HEK293 (cell line): ENCODE data around the gene RGS14.
"Not testable (repeated sequence)": the region's sequence is repeated elsewhere in the genome, so short reads cannot be mapped to it uniquely, and the experiment has no call there.

Source experiments
- CTCF ChIA-PET: fragments of 350-600 bp; formaldehyde crosslinking; extraction: SDS; loops from one replicate; lab custom pipeline; 2021; ENCODE audit warnings: antibody characterized with exemption; lab: Yijun Ruan, JAX
- POLR2A ChIA-PET: fragments of 300-600 bp; formaldehyde crosslinking; extraction: SDS; loops from one replicate; lab custom pipeline; 2020; ENCODE audit warnings: antibody characterized with exemption, inconsistent platforms; lab: Yijun Ruan, JAX
- H3K27ac ChIP-seq: fragments of 200-500 bp; sonication (Bioruptor generic); 2 replicates; pipeline ENCODE4 v1.5.1; 2014; ENCODE audit warnings: low read depth, low read length, control low read depth, inconsistent platforms; ENCODE audit errors: extremely low read depth
- H3K36me3 ChIP-seq, 2 experiments: fragments of 200-500 bp in 1 of 2; sonication (Bioruptor generic) in 1 of 2; 1 replicate in 1 of 2; 2 replicates in 1 of 2; pipeline ENCODE4 v1.5.1; 2014 to 2017; ENCODE audit warnings: inconsistent platforms in 2 of 2, low read length in 2 of 2; ENCODE audit not compliant: control insufficient read depth in 2 of 2, insufficient read depth in 1 of 2
- H3K4me1 ChIP-seq: fragments of 200-500 bp; sonication (Bioruptor generic); 2 replicates; pipeline ENCODE4 v1.5.1; 2014; ENCODE audit warnings: mild to moderate bottlenecking, low read length, inconsistent platforms; ENCODE audit not compliant: control insufficient read depth, insufficient read depth
- H3K4me3 ChIP-seq: 2 replicates; pipeline ENCODE4 v1.5.1; 2011; ENCODE audit warnings: low read depth, mild to moderate bottlenecking, control low read depth, low read length, moderate library complexity
- H3K9me3 ChIP-seq: fragments of 200-500 bp; sonication (Bioruptor generic); 2 replicates; pipeline ENCODE4 v1.5.1; 2014; ENCODE audit warnings: low read depth, low read length, inconsistent platforms; ENCODE audit not compliant: control insufficient read depth, insufficient read depth
- OSR2 ChIP-seq: fragments of 450-650 bp; formaldehyde crosslinking; IDR thresholded peaks from 2 replicates; pipeline ENCODE4 v1.5.1; 2016; ENCODE audit warnings: missing biosample characterization, missing genetic modification characterization
- PATZ1 ChIP-seq: fragments of 450-650 bp; formaldehyde crosslinking; IDR thresholded peaks from 2 replicates; pipeline ENCODE4 v1.5.1; 2016; ENCODE audit warnings: missing biosample characterization, missing genetic modification characterization
- PRDM2 ChIP-seq: fragments of 450-650 bp; formaldehyde crosslinking; IDR thresholded peaks from 2 replicates; pipeline ENCODE4 v1.5.1; 2016; ENCODE audit warnings: missing biosample characterization, missing genetic modification characterization, borderline replicate concordance
- TRIM28 ChIP-seq: IDR thresholded peaks from 2 replicates; pipeline ENCODE4 v1.6.1; 2011; ENCODE audit warnings: low read length, control low read depth, borderline replicate concordance
- ZBTB11 ChIP-seq: fragments of 450-650 bp; formaldehyde crosslinking; conservative IDR thresholded peaks from 2 replicates; pipeline ENCODE4 v1.5.1; 2016; ENCODE audit warnings: low read depth, missing biosample characterization, missing genetic modification characterization
- ZBTB26 ChIP-seq: fragments of 450-650 bp; formaldehyde crosslinking; optimal IDR thresholded peaks from 2 replicates; pipeline ENCODE3; 2016; ENCODE audit warnings: missing biosample characterization, mild to moderate bottlenecking, missing genetic modification characterization
- ZNF274 ChIP-seq, 2 experiments: fragments of 200-500 bp in 1 of 2; fragments of 450-650 bp in 1 of 2; sonication (Bioruptor generic) in 1 of 2; formaldehyde crosslinking in 1 of 2; IDR thresholded peaks; 2 replicates each; pipeline versions ENCODE4 v1.5.1 to v1.6.1; 2014 to 2016; ENCODE audit warnings: borderline replicate concordance in 1 of 2, inconsistent platforms in 1 of 2, low read length in 1 of 2, missing biosample characterization in 1 of 2, missing genetic modification characterization in 1 of 2
- ZNF366 ChIP-seq: fragments of 450-650 bp; formaldehyde crosslinking; conservative IDR thresholded peaks from 2 replicates; pipeline ENCODE4 v1.5.1; 2016; ENCODE audit warnings: missing biosample characterization, missing genetic modification characterization
- ZNF610 ChIP-seq: fragments of 450-650 bp; formaldehyde crosslinking; IDR thresholded peaks from 2 replicates; pipeline ENCODE4 v1.5.1; 2016; ENCODE audit warnings: missing biosample characterization, missing genetic modification characterization, borderline replicate concordance
- ZNF626 ChIP-seq: fragments of 450-650 bp; sonication (Bioruptor Pico); formaldehyde crosslinking; IDR thresholded peaks from 2 replicates; pipeline ENCODE4 v1.5.1; 2018; ENCODE audit warnings: missing biosample characterization, missing genetic modification characterization, inconsistent platforms
- ZNF658 ChIP-seq: fragments of 450-650 bp; formaldehyde crosslinking; IDR thresholded peaks from 2 replicates; pipeline ENCODE4; 2016; ENCODE audit warnings: missing biosample characterization, missing genetic modification characterization
- ZNF692 ChIP-seq: fragments of 450-650 bp; formaldehyde crosslinking; IDR thresholded peaks from 2 replicates; pipeline ENCODE4 v1.5.1; 2016; ENCODE audit warnings: missing biosample characterization, missing genetic modification characterization
- ZSCAN23 ChIP-seq: fragments of 450-650 bp; formaldehyde crosslinking; IDR thresholded peaks from 2 replicates; pipeline ENCODE4 v1.5.1; 2016; ENCODE audit warnings: missing biosample characterization, missing genetic modification characterization
- ZSCAN30 ChIP-seq: fragments of 450-650 bp; IDR thresholded peaks from 2 replicates; pipeline ENCODE4 v1.5.1; 2018; ENCODE audit warnings: missing biosample characterization, mild to moderate bottlenecking, missing genetic modification characterization, moderate library complexity

The RGS14 gene

GRCh38 chr5:177414481-177414880 is 56.8 kb downstream of the RGS14 start:
- Histone ChIP-seq H3K9me3 (no peaks in the 10 kb centered on the region), H3K4me3 (no peak overlapping the region), H3K27ac (no peak overlapping the region), H3K4me1 (no peaks in the 10 kb centered on the region), H3K36me3 (no peaks in the 10 kb centered on the region)
- ChIA-PET CTCF (interaction anchor here (1.0 to 2.7 kb wide), 2 partner anchors 12 to 41 kb away, joined by 4 to 14 read pairs; no protein-coding TSS in a partner anchor), POLR2A (interaction anchor here (0.8 to 2.0 kb wide), 2 partner anchors 10 to 12 kb away, joined by 3 to 12 read pairs; partner anchors contain the start of gene GRK6)
- TF ChIP-seq ZNF610 (tag by site-specific recombination) (no peak), ZBTB11 (tag by site-specific recombination) (no peak), PRDM2 (tag by site-specific recombination) (no peak), OSR2 (tag by site-specific recombination) (no peak), ZNF692 (tag by site-specific recombination) (no peak), ZNF366 (no peak), PATZ1 (tag by site-specific recombination) (no peak), ZSCAN23 (tag by site-specific recombination) (no peak), ZSCAN30 (tag by site-specific recombination) (no peak), TRIM28 (no peak), ZNF626 (no peak), ZNF274 (IDR thresholded peaks at IDR 0.05; ENCODE audit: low read length) (no peak), ZNF274 (tag by site-specific recombination; IDR thresholded peaks at IDR 0.05; ENCODE audit: borderline replicate concordance) (no peak), ZNF658 (tag by site-specific recombination) (no peak), ZBTB26 (tag by site-specific recombination) (no peak)

GRCh38 chr5:177417081-177417480 is 59.4 kb downstream of the RGS14 start:
- H3K27ac ChIP-seq, H3K4me1 ChIP-seq, H3K4me3 ChIP-seq, H3K36me3 ChIP-seq, POLR2A ChIA-PET, H3K9me3 ChIP-seq: not testable (repeated sequence)
- CTCF ChIA-PET: interaction anchor here (0.6 to 2.6 kb wide), 8 partner anchors 13 to 1951 kb away, joined by 3 to 13 read pairs (median 5); no protein-coding TSS in a partner anchor
